GM21381 (cell line): Measurements from ENCODE around the gene NCKAP5.

Experiments used
- ATAC-seq: cut with Tn5 transposase; IDR thresholded peaks from one replicate; pipeline ENCODE4 v1.9.1; 2021; ENCODE audit warnings: mild to moderate bottlenecking, moderate library complexity; ENCODE audit not compliant: unreplicated experiment

The NCKAP5 gene

GRCh38 chr2:133345638-133346037, 222.6 kb downstream of the NCKAP5 start:
- no peak for ATAC-seq

GRCh38 chr2:133344849-133345248, 223.4 kb downstream of the NCKAP5 start:
- no peak for ATAC-seq

- no peak for ATAC-seq
Observed at GRCh38 chr2:133343018-133343352, 225.3 kb downstream of the NCKAP5 start.

- ATAC-seq = no peak
Observed at GRCh38 chr2:133342286-133343017, 225.8 kb downstream of the NCKAP5 start.

- ATAC-seq = no peak
Observed at GRCh38 chr2:133341575-133341974, 226.7 kb downstream of the NCKAP5 start.

GRCh38 chr2:133338224-133338623, 230.0 kb downstream of the NCKAP5 start:
- no peak for ATAC-seq

GRCh38 chr2:133334923-133335322, 233.3 kb downstream of the NCKAP5 start:
- no peak for ATAC-seq

- no peak for ATAC-seq
Observed at GRCh38 chr2:133333181-133333580, 235.1 kb downstream of the NCKAP5 start.

GRCh38 chr2:133331436-133331835, 236.8 kb downstream of the NCKAP5 start:
- no peak for ATAC-seq

- ATAC-seq = no peak
Observed at GRCh38 chr2:133326652-133327397, 241.4 kb downstream of the NCKAP5 start.

- no peak for ATAC-seq
Observed at GRCh38 chr2:133324150-133324561, 244.1 kb downstream of the NCKAP5 start.

- no peak for ATAC-seq
Observed at GRCh38 chr2:133322909-133323308, 245.4 kb downstream of the NCKAP5 start.

- no peak for ATAC-seq
Observed at GRCh38 chr2:133317178-133317577, 251.1 kb downstream of the NCKAP5 start.

GRCh38 chr2:133316557-133316956, 251.7 kb downstream of the NCKAP5 start:
- ATAC-seq = no peak

- ATAC-seq = no peak
Observed at GRCh38 chr2:133315280-133315679, 253.0 kb downstream of the NCKAP5 start.

GRCh38 chr2:133314795-133315194, 253.5 kb downstream of the NCKAP5 start:
- ATAC-seq = no peak

GRCh38 chr2:133312038-133312729, 256.1 kb downstream of the NCKAP5 start:
- no peak for ATAC-seq

GRCh38 chr2:133306236-133306635, 262.0 kb downstream of the NCKAP5 start:
- ATAC-seq = no peak

- ATAC-seq = no peak
Observed at GRCh38 chr2:133304344-133304743, 263.9 kb downstream of the NCKAP5 start.

- ATAC-seq = no peak
Observed at GRCh38 chr2:133303150-133303549, 265.1 kb downstream of the NCKAP5 start.

- no peak for ATAC-seq
Observed at GRCh38 chr2:133296401-133296800, 271.9 kb downstream of the NCKAP5 start.
